HG02840 (cell line): ENCODE measurements around the gene UNK.
"Not testable (repeated sequence)": the region's sequence is repeated elsewhere in the genome, so short reads cannot be mapped to it uniquely, and the experiment has no call there.

Source experiments
- ATAC-seq: cut with Tn5 transposase; IDR thresholded peaks from one replicate; pipeline ENCODE4 v1.9.1; 2021; ENCODE audit warnings: mild to moderate bottlenecking, moderate library complexity, moderate number of reproducible peaks; ENCODE audit not compliant: unreplicated experiment, low FRiP score

UNK gene

DNA sequence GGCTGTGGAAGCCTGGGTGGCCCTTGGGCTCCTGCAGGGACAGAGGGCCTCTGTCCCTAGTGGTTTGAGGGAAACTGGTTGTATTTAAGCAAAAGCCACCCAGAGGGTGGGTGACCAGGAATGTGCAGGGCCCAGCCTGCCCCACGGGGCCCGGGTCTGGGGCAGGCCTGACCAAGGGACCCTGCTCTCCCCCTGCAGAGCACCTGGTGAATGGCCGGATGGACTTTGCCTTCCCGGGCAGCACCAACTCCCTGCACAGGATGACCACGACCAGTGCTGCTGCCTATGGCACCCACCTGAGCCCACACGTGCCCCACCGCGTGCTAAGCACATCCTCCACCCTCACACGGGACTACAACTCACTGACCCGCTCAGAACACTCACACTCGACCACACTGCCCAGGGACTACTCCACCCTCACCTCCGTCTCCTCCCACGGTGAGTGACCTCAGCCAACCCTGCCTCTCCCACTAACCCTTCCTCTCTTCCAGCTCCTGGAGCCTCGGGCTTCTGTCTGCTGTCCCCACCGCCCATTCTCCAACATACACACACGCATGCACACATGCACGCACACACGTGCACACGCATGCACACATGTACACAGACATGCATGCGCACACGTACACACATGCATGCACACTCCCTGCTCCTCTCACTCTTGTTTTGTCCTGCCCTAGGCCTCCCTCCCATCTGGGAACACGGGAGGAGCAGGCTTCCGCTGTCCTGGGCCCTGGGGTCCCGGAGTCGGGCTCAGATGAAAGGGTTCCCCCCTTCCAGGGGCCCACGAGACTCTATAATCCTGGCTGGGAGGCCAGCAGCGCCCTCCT, 30.0 kb upstream of the UNK start:
- no peak for ATAC-seq

DNA sequence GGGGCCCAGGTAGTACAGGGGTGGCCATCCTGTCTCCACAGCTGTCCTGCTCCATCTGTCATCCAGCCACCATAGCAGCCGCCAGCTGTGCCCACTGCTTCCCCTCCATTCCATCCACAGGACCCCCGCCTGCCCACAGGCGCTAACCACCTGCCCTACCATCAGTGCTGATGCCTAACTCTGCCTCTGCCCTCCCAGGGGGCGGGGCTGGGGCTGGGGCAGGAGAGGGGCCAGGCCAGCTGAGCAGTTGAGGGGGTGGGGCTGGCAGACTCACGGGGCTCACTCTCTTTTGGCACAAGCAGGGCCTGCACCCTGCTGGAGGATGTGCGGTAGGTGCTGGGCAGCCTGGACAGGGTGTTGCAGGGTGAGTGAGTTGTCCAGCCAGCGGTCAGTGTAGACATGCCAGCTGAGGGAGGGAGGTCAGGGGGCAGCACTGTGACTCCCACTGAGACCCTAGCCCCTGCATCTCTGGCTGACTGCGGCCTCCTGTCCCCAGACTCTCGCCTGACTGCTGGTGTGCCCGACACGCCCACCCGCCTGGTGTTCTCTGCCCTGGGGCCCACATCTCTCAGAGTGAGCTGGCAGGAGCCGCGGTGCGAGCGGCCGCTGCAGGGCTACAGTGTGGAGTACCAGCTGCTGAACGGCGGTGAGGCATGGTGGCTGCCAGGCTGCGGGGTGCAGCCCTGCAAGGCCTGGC, 29.3 kb upstream of the UNK start:
- ATAC-seq, result no peak

DNA sequence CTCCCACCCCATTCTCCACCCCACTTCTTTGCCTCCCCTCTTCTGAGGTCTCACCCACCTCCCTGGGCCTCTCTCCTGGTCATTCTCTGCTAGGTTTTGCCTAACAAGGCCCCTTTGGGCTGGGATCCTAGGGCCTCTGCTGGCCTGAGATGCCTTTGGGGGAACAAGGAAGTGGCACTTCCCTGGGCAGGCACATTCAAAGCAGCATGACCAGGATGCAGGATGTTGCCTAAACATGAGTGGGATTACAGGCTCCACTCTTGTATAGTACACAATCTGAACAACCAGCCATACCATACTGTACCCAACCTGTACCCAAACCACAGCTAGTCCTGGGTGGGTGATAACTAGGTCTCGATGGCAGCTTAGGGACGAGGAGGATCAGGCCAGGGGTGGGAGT, 28.6 kb upstream of the UNK start:
- no peak for ATAC-seq

DNA sequence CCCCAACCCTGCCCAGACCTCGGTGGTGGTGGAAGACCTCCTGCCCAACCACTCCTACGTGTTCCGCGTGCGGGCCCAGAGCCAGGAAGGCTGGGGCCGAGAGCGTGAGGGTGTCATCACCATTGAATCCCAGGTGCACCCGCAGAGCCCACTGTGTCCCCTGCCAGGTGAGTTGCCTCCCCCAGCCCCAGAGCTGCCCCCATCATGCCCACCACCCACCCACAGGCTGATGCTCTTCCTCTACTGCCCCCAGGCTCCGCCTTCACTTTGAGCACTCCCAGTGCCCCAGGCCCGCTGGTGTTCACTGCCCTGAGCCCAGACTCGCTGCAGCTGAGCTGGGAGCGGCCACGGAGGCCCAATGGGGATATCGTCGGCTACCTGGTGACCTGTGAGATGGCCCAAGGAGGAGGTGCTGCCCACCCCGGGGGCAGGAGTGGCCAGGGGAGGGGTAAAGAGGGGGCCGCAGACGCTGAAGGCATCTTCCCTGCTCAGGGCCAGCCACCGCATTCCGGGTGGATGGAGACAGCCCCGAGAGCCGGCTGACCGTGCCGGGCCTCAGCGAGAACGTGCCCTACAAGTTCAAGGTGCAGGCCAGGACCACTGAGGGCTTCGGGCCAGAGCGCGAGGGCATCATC, 28.0 kb upstream of the UNK start:
- ATAC-seq, result no peak

GRCh38 chr17:75757086-75757681, 27.4 kb upstream of the UNK start:
- ATAC-seq, result no peak

- no peak for ATAC-seq
These were observed 26.3 kb upstream of the UNK start for GRCh38 chr17:75758131-75758905.

DNA sequence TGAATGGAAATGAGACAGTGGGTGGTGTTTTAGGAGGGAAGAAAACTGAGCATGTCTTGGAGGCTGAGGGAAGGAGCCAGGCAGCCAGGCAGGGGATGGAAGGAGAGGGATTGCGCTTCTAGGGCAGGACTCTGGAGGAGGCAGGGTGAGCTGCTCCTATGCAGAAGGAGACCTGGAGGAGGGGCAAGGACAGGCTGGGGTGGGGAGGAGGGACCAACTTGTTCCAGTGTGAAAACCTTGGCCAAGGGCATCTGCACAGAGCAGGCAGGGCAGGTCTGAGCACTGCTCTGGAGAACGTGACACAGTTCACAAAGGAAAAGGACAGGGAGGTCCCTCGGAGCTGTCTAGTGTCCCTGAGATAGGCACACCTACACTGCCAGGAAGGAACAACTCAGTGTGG, 25.1 kb upstream of the UNK start:
- no peak for ATAC-seq

- not testable (repeated sequence) for ATAC-seq
These were observed 24.5 kb upstream of the UNK start for GRCh38 chr17:75759978-75760640.

DNA sequence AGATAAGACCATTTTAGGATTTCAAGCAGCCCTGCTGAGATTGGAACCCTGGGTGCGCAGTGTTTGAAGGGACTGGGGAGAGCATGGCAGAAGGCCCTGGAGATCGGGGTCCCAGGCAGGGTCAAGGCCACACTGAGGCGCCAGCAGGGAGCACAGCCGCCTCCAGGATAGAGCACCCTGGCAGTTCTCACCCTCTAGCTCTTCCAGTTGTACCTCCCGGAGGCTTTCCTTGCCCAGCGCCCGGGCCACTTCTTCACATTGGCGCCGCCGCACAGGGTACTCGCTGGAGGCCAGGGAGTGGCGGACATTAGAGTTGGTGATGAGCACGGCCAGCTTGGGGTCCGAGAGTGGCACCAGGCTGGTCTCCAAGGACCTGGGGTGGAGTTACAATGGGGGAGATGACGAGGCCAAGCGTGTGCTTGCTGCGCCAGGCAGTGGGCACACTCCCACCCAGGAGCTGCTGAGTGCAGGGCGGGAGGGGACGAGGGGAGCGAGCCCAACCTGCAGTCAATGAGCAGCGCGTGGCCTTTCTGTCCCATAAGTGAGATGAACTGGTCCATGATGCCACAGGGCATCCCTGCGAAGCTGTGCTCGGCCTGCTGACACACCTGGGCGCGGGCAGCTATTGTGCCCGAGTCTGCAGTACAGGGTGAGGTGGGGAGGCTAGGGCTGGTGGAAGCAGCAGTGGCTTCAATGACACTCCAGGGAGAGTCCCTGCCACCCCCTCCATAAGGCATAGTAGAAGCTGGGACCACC, 21.9 kb upstream of the UNK start:
- ATAC-seq, result no peak

DNA sequence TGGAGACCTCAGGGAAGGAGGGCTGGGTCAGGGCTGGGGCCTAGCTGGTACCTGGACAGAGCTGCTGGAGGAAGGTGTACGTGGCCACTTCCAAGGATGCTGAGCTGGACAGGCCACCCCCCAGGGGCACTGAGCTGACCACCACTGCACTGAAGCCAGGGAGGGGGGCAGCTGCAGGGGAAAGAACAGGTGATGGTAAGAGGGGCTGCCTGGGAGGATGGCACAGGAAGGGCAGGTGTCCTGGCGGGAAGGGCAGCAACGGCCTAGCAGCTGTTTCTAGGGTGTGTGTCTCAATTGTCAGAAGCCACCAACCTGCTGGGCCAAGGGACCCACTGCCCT, 21.4 kb upstream of the UNK start:
- ATAC-seq, result no peak

- no peak for ATAC-seq
These were observed 20.8 kb upstream of the UNK start for GRCh38 chr17:75763613-75764416.

- ATAC-seq, result no peak
These were observed 20.2 kb upstream of the UNK start for GRCh38 chr17:75764417-75764710.

- peak; percentile 70 for ATAC-seq
These were observed 19.7 kb upstream of the UNK start, which contains the start of gene GALK1 for GRCh38 chr17:75764711-75765421. Gene GALK1, minus strand, starts transcription at chr17:75765192. Its CDS starts 56 bp downstream, at chr17:75765136.

- no peak for ATAC-seq
These were observed 18.6 kb upstream of the UNK start for GRCh38 chr17:75765981-75766380.

- no peak for ATAC-seq
These were observed 16.7 kb upstream of the UNK start for GRCh38 chr17:75767881-75768280.

GRCh38 chr17:75769536-75769935, 15.1 kb upstream of the UNK start:
- ATAC-seq, result no peak

GRCh38 chr17:75771334-75772281, 13.0 kb upstream of the UNK start:
- no peak for ATAC-seq
